Endothelial cell of umbilical vein (primary cell): Measurements from ENCODE around the gene SAMMSON. TPM values are rescaled to one million over a fixed set of nuclear protein-coding genes. Genes with fewer than 3 reads are reported as not detected.

ENCODE experiments used
- BruUV-seq: library from RNA; stranded (reverse); fragments of 400-500 nt; replicated peaks from 2 replicates; lab custom pipeline; 2021; lab: Mats Ljungman, UMichigan
- CTCF ChIA-PET: fragments of 300-600, 350-600 bp; sonication (Branson Sonifier 250); formaldehyde crosslinking; loops from one replicate; lab custom pipeline; 2021; ENCODE audit warnings: antibody characterized with exemption, inconsistent platforms; lab: Charles Lee
- POLR2A ChIA-PET: fragments of 300-600, 350-600 bp; sonication (Branson Sonifier 250); formaldehyde crosslinking; loops from one replicate; lab custom pipeline; 2021; ENCODE audit warnings: antibody characterized with exemption, inconsistent platforms; lab: Charles Lee
- DNase-seq: peaks from one replicate; pipeline ENCODE4 v3.0.0-alpha.2; 2011; ENCODE audit warnings: low read depth, low spot score
- FAIRE-seq: peaks from 2 replicates; lab custom pipeline; 2011; peaks lifted over from hg19 to GRCh38; lab: Jason Lieb, UNC
- H2AFZ ChIP-seq: 2 replicates; pipeline ENCODE4 v1.6.0; 2012; ENCODE audit warnings: low read depth, low read length, control low read depth, inconsistent platforms
- H3K27ac ChIP-seq: 2 replicates; pipeline ENCODE4 v1.5.1; 2011; ENCODE audit warnings: low read depth, mild to moderate bottlenecking, control low read depth, low read length, moderate library complexity; ENCODE audit not compliant: insufficient read depth
- H3K27me3 ChIP-seq, 2 experiments: 2 replicates each; pipeline versions ENCODE4 v1.6.0 to v1.6.1; 2011; ENCODE audit warnings: low read length in 2 of 2, mixed read lengths in 1 of 2; ENCODE audit not compliant: control insufficient read depth in 2 of 2, insufficient read depth in 2 of 2
- H3K36me3 ChIP-seq, 2 experiments: 2 replicates in 1 of 2; 3 replicates in 1 of 2; pipeline ENCODE4 v1.5.1; 2011; ENCODE audit warnings: low read length in 2 of 2, mild to moderate bottlenecking in 1 of 2, moderate library complexity in 1 of 2; ENCODE audit not compliant: control insufficient read depth in 2 of 2, insufficient read depth in 2 of 2; ENCODE audit errors: extremely low read depth in 1 of 2
- H3K4me1 ChIP-seq: 3 replicates; pipeline ENCODE4 v1.5.1; 2011; ENCODE audit warnings: mild to moderate bottlenecking, low read length; ENCODE audit not compliant: control insufficient read depth, insufficient read depth; ENCODE audit errors: extremely low read depth
- H3K4me2 ChIP-seq: 2 replicates; pipeline ENCODE4 v1.6.1; 2011; ENCODE audit warnings: low read length, control low read depth, mixed read lengths; ENCODE audit not compliant: insufficient read depth
- H3K4me3 ChIP-seq, 3 experiments: fragments of 200-600 bp in 1 of 3; sonication (generic), shearing (Covaris generic) in 1 of 3; replicated peaks in 1 of 3; 2 replicates each; pipeline ENCODE4 v1.5.1; 2011 to 2016; ENCODE audit warnings: control low read depth in 3 of 3, low read length in 3 of 3, mild to moderate bottlenecking in 2 of 3, inconsistent platforms in 1 of 3, low read depth in 1 of 3, moderate library complexity in 1 of 3; ENCODE audit not compliant: insufficient read depth in 1 of 3
- H3K79me2 ChIP-seq: 2 replicates; pipeline ENCODE4 v1.6.0; 2012; ENCODE audit warnings: low read length, inconsistent platforms; ENCODE audit not compliant: control insufficient read depth, insufficient read depth
- H3K9ac ChIP-seq: replicated peaks from 2 replicates; pipeline ENCODE3; 2011; ENCODE audit warnings: low read length, control low read depth; ENCODE audit not compliant: insufficient read depth; ENCODE audit errors: extremely low read depth
- H3K9me1 ChIP-seq: replicated peaks from 3 replicates; pipeline ENCODE4 v1.6.0; 2011; ENCODE audit warnings: mild to moderate bottlenecking, low read length; ENCODE audit not compliant: control insufficient read depth, insufficient read depth; ENCODE audit errors: extremely low read depth
- H3K9me3 ChIP-seq: replicated peaks from 2 replicates; pipeline ENCODE4 v1.5.1; 2012; ENCODE audit warnings: low read length, inconsistent platforms; ENCODE audit not compliant: control insufficient read depth, insufficient read depth
- H4K20me1 ChIP-seq: replicated peaks from 2 replicates; pipeline ENCODE3; 2011; ENCODE audit warnings: mild to moderate bottlenecking, low read length; ENCODE audit not compliant: control insufficient read depth, insufficient read depth; ENCODE audit errors: extremely low read depth
- EZH2 ChIP-seq: IDR thresholded peaks from 2 replicates; pipeline ENCODE4 v1.6.1; 2012; ENCODE audit warnings: borderline replicate concordance, low read depth, mild to moderate bottlenecking, moderate library complexity, low read length, inconsistent platforms; ENCODE audit not compliant: severe bottlenecking
- FOS ChIP-seq: IDR thresholded peaks from 2 replicates; pipeline ENCODE4 v1.6.1; 2011; ENCODE audit warnings: mild to moderate bottlenecking, low read length, moderate library complexity, borderline replicate concordance; ENCODE audit not compliant: insufficient read depth
- GATA2 ChIP-seq: IDR thresholded peaks from 2 replicates; pipeline ENCODE4 v1.7.0; 2011; ENCODE audit warnings: low read depth, mild to moderate bottlenecking, moderate library complexity, mixed read lengths, low read length; ENCODE audit not compliant: insufficient read length, insufficient read depth
- JUN ChIP-seq: IDR thresholded peaks from 2 replicates; pipeline ENCODE4 v1.6.1; 2011; ENCODE audit warnings: borderline replicate concordance, low read depth; ENCODE audit not compliant: insufficient read length, insufficient read depth
- MYC ChIP-seq: IDR thresholded peaks from one replicate; pipeline ENCODE4 v1.6.1; 2011; ENCODE audit warnings: mild to moderate bottlenecking, low read depth, low read length
- POLR2A ChIP-seq: IDR thresholded peaks from 2 replicates; pipeline ENCODE4 v1.6.1; 2012; ENCODE audit warnings: low read depth, mild to moderate bottlenecking, control low read depth, low read length
- POLR2AphosphoS5 ChIP-seq: IDR thresholded peaks from 2 replicates; pipeline ENCODE4 v1.6.1; 2012; ENCODE audit warnings: low read depth, mild to moderate bottlenecking, control low read depth, low read length, moderate library complexity; ENCODE audit not compliant: insufficient read depth
- dilution Hi-C: fragments of 300-500 bp; cut with MboI; formaldehyde crosslinking; loops from one replicate; pipeline ENCODE4 v1.15.0; 2019; ENCODE audit warnings: low sequenced_read_pairs; ENCODE audit not compliant: extremely low pct_ligation_motif_present
- intact Hi-C: fragments of 100-400 bp; cut with micrococcal nuclease; formaldehyde crosslinking; loops from one replicate; pipeline ENCODE4 v1.10.0; 2022
- polyA plus RNA-seq, 4 experiments: library from polyadenylated mRNA; depleted of rRNA in 3 of 4; stranded (reverse) in 3 of 4; unstranded in 1 of 4; fragments of >200 nt; gene quantifications; 2 replicates each; pipeline versions ENCODE4 v1.2.1 to v1.2.3, GENCODE V29; 2011 to 2012; ENCODE audit warnings: missing spikeins in 1 of 4
- total RNA-seq: library from RNA; stranded (reverse); gene quantifications from 2 replicates; pipeline ENCODE4 v1.2.3, GENCODE V29; 2021
- TF ChIP-seq, protein P1 (sequence below): IDR thresholded peaks from 2 replicates; pipeline ENCODE4 v1.6.1; 2011; ENCODE audit not compliant: insufficient read depth, insufficient read length
- TF ChIP-seq, protein P2 (sequence below), 2 donors: IDR thresholded peaks; 1 replicate in 1 of 2; 2 replicates in 1 of 2; pipeline ENCODE4 v1.5.1; 2011; ENCODE audit warnings: low read length in 2 of 2, mild to moderate bottlenecking in 2 of 2, moderate library complexity in 2 of 2, control low read depth in 1 of 2, inconsistent platforms in 1 of 2, low read depth in 1 of 2; ENCODE audit not compliant: insufficient read depth in 1 of 2; ENCODE audit errors: extremely low read depth in 1 of 2

Gene SAMMSON
- total and polyA plus RNA-seq, 2 donors (not counting 3 experiments of a cell fraction or from before 2014, with no cell fraction given), result not detected

DNA sequence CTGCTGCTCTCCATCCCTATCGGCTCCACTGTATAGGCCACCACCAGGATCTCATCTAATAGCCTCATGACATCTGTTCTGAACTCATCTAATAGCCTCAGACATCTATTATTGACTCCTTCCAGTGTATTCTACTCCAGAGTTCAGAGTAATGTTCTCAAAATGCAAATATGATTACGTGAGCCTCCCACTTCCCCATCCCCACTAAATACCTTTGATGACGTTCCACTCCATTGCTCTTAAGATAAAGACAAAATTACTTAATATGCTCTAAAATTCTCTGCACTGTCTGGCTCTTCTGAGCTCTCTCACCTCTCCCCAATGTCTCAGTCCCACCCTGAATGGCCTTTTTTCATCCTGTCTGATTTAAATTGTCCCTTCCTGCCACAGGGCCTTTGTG is 94.7 kb downstream of the SAMMSON start:
- H3K4me1 ChIP-seq, result no peaks in the 10 kb centered on the region
- no peak overlapping the region for H2AFZ ChIP-seq
- H4K20me1 ChIP-seq, result no peaks in the 10 kb centered on the region
- ChIA-PET CTCF (interaction anchor here (1.0 kb wide), 1 partner anchor 45 kb away, joined by 3 read pairs; no protein-coding TSS in a partner anchor), POLR2A (no interaction called here)
- no peak overlapping the region for H3K9ac ChIP-seq
- no peak for TF ChIP-seq EZH2
- TF ChIP-seq, protein P1, sequence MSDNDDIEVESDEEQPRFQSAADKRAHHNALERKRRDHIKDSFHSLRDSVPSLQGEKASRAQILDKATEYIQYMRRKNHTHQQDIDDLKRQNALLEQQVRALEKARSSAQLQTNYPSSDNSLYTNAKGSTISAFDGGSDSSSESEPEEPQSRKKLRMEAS, result no peak
- TF ChIP-seq MYC, result no peak
- TF ChIP-seq JUN, result no peak
- TF ChIP-seq, protein P2, sequence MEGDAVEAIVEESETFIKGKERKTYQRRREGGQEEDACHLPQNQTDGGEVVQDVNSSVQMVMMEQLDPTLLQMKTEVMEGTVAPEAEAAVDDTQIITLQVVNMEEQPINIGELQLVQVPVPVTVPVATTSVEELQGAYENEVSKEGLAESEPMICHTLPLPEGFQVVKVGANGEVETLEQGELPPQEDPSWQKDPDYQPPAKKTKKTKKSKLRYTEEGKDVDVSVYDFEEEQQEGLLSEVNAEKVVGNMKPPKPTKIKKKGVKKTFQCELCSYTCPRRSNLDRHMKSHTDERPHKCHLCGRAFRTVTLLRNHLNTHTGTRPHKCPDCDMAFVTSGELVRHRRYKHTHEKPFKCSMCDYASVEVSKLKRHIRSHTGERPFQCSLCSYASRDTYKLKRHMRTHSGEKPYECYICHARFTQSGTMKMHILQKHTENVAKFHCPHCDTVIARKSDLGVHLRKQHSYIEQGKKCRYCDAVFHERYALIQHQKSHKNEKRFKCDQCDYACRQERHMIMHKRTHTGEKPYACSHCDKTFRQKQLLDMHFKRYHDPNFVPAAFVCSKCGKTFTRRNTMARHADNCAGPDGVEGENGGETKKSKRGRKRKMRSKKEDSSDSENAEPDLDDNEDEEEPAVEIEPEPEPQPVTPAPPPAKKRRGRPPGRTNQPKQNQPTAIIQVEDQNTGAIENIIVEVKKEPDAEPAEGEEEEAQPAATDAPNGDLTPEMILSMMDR (IDR thresholded peaks at IDR 0.05; ENCODE audit: extremely low read depth in 1 of 2, insufficient read depth in 1 of 2, low read depth in 1 of 2, low read length in 2 of 2), result no peak
- no peak for TF ChIP-seq FOS
- TF ChIP-seq POLR2AphosphoS5, result no peak
- TF ChIP-seq GATA2, result no peak
- no peak for TF ChIP-seq POLR2A
- DNase-seq, result no peak
- H3K9me1 ChIP-seq, result no peaks in the 10 kb centered on the region
- H3K27ac ChIP-seq, result no peak overlapping the region
- H3K9me3 ChIP-seq, result no peaks in the 10 kb centered on the region
- intact Hi-C loops, result loop anchor here (10.0 kb wide), 1 partner anchor 971 kb away; no protein-coding TSS in a partner anchor
- no TSS peak for BruUV-seq
- dilution Hi-C loops, result no loop called here
- no peaks in the 10 kb centered on the region for H3K27me3 ChIP-seq
- FAIRE-seq, result no peak
- no peaks in the 10 kb centered on the region for H3K36me3 ChIP-seq
- no peak overlapping the region for H3K4me2 ChIP-seq
- H3K4me3 ChIP-seq, result no peak overlapping the region
- H3K79me2 ChIP-seq, result no peaks in the 10 kb centered on the region
